Measurements from ENCODE around the gene RPS19. TPM values are rescaled to one million over a fixed set of nuclear protein-coding genes. Genes with fewer than 3 reads are reported as not detected.

Gene RPS19
- total RNA-seq, 4 donors from 2014 or later, result 673 to 1,241 (median 970) TPM

GRCh38 chr19:41876847-41877832, 17.1 kb downstream of the RPS19 start, which contains the start of gene CD79A:
TSS of gene CD79A (plus strand) at chr19:41877279. CDS start at chr19:41877305, 26 bp downstream.
- TF ChIP-seq POLR2AphosphoS5 (IDR thresholded peaks at IDR 0.05) (no peak), EP300 (IDR thresholded peaks at IDR 0.05) (no peak), POLR2A (IDR thresholded peaks at IDR 0.05) (no peak)
- TF ChIP-seq, protein P1, sequence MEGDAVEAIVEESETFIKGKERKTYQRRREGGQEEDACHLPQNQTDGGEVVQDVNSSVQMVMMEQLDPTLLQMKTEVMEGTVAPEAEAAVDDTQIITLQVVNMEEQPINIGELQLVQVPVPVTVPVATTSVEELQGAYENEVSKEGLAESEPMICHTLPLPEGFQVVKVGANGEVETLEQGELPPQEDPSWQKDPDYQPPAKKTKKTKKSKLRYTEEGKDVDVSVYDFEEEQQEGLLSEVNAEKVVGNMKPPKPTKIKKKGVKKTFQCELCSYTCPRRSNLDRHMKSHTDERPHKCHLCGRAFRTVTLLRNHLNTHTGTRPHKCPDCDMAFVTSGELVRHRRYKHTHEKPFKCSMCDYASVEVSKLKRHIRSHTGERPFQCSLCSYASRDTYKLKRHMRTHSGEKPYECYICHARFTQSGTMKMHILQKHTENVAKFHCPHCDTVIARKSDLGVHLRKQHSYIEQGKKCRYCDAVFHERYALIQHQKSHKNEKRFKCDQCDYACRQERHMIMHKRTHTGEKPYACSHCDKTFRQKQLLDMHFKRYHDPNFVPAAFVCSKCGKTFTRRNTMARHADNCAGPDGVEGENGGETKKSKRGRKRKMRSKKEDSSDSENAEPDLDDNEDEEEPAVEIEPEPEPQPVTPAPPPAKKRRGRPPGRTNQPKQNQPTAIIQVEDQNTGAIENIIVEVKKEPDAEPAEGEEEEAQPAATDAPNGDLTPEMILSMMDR (IDR thresholded peaks at IDR 0.05), result no peak
- Histone ChIP-seq H3K9me3 (no peaks in the 10 kb centered on the region), H3K27ac (no peak within 1 kb of the TSS), H3K4me3 (no peak within 1 kb of the TSS), H3K27me3 (no peaks in the 10 kb centered on the region), H3K36me3 (peaks cover 0 to 7% of the 10 kb centered on the region in 2 donors), H3K4me1 (peaks cover 0 to 1% (median 0%) of the 10 kb centered on the region in 3 donors)
- WGBS, 2 donors (ENCODE audit: low coverage in 1 of 2), result 83% methylated on average over 1 of the region's 9 CpGs; no CpG with 5 or more reads in 1 of the 2 donors
- no peak for ATAC-seq

DNA sequence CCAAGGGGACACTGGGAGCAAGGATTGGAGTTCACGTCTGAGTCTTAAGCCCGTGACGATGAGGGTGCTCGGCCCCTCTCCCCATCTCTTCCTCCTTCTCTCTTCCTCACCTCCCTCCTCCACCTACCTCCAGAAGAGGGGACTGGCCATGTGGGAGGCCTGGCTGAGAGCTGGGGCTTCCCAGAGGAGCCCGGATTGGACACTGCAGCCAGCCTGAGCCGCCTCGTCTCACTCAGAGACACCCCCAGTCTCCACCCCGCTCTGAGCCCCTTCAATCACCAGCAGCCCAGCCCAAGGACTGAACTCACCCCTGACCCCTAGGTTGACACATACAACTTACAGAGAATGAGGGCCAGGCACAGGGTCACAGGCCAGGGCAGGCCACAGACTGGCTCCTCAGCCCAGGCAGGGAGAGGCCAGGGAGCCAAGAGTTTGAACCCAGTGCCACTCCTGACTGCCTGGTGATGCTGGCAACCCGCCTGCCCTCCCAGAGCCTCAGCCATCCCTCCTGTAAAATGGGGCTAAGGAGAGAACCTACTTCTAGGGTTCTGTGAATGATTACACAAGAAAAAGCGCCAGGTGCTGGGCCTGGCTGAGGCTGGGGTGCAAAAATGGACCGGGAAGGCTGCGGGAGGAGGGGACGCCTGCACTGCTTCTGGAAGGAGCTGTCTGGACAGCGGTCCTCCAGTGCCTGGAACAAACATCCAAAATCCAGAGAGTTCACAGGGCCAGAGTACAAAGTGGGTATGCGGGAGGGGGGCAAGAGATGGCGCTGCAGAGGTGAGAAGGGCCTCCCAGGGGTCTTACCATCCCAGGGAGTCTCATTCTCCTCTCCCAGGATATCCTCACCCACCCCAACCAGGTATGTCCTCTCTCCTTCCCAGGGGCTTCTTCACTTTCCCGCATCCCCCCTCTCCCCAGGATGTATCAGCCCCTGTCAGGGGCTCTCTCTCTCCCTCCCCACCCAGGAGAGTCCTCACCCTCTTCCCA, 18.2 kb downstream of the RPS19 start:
- Histone ChIP-seq H3K9me3 (no peaks in the 10 kb centered on the region), H3K4me3 (no peak overlapping the region), H3K27ac (no peak overlapping the region), H3K36me3 (no peaks in the 10 kb centered on the region), H3K27me3 (no peaks in the 10 kb centered on the region), H3K4me1 (peaks cover 0 to 10% (median 0%) of the 10 kb centered on the region in 3 donors)
- 47 to 77% methylated on average over 6 to 8 of the region's 17 CpGs for WGBS, 2 donors (ENCODE audit: low coverage in 1 of 2)
- no peak for TF ChIP-seq EP300 (IDR thresholded peaks at IDR 0.05)
- TF ChIP-seq, protein P1 (IDR thresholded peaks at IDR 0.05), result no peak
- TF ChIP-seq POLR2AphosphoS5 (IDR thresholded peaks at IDR 0.05), result no peak
- no peak for TF ChIP-seq POLR2A (IDR thresholded peaks at IDR 0.05)
- no peak for ATAC-seq

DNA sequence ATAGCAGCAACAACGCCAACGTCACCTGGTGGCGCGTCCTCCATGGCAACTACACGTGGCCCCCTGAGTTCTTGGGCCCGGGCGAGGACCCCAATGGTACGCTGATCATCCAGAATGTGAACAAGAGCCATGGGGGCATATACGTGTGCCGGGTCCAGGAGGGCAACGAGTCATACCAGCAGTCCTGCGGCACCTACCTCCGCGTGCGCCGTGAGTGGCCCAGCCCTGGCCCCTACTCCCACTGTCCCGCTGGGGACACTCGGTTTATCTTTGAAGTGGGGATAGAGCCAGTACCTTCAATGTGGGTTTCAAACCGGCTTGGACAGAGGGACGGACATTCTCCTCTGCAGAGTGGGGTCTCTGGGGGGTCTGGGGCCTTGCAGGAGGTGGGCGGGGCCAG, 19.0 kb downstream of the RPS19 start:
- peaks cover 0 to 16% (median 0%) of the 10 kb centered on the region in 3 donors for H3K4me1 ChIP-seq
- H3K4me3 ChIP-seq, result no peak overlapping the region
- no peak overlapping the region for H3K27ac ChIP-seq
- TF ChIP-seq POLR2A (IDR thresholded peaks at IDR 0.05), result no peak
- no peak for TF ChIP-seq EP300 (IDR thresholded peaks at IDR 0.05)
- TF ChIP-seq, protein P1 (IDR thresholded peaks at IDR 0.05), result no peak
- TF ChIP-seq POLR2AphosphoS5 (IDR thresholded peaks at IDR 0.05), result no peak
- H3K9me3 ChIP-seq, result no peaks in the 10 kb centered on the region
- H3K27me3 ChIP-seq, result no peaks in the 10 kb centered on the region
- WGBS, 2 donors (ENCODE audit: low coverage in 1 of 2), result no CpG with 5 or more reads among the region's 21 CpGs
- no peaks in the 10 kb centered on the region for H3K36me3 ChIP-seq
- ATAC-seq, result no peak

GRCh38 chr19:41879670-41880328, 19.7 kb downstream of the RPS19 start:
- Histone ChIP-seq H3K27me3 (no peaks in the 10 kb centered on the region), H3K36me3 (no peaks in the 10 kb centered on the region), H3K9me3 (no peaks in the 10 kb centered on the region), H3K4me1 (peaks cover 0 to 22% (median 3%) of the 10 kb centered on the region in 3 donors), H3K4me3 (no peak overlapping the region), H3K27ac (no peak overlapping the region)
- ATAC-seq, result no peak
- no peak for TF ChIP-seq EP300 (IDR thresholded peaks at IDR 0.05)
- no peak for TF ChIP-seq POLR2AphosphoS5 (IDR thresholded peaks at IDR 0.05)
- TF ChIP-seq, protein P1 (IDR thresholded peaks at IDR 0.05), result no peak
- no peak for TF ChIP-seq POLR2A (IDR thresholded peaks at IDR 0.05)
- 67 to 75% methylated on average over 3 to 4 of the region's 7 CpGs for WGBS, 2 donors (ENCODE audit: low coverage in 1 of 2)
